Nasal cavity respiratory epithelium epithelial cell of viscerocranial mucosa (primary cell): ENCODE results near the gene OR4N5. TPM values are rescaled to one million over a fixed set of nuclear protein-coding genes. Genes with fewer than 3 reads are reported as not detected.

Source experiments
- total RNA-seq: library from RNA; depleted of rRNA; stranded (reverse); fragments of >200 nt; gene quantifications from 2 replicates; pipeline ENCODE4 v1.2.3, GENCODE V29; 2014

Gene OR4N5
- not detected in 2 replicates for total RNA-seq

GRCh38 chr14:20138520-20138919 lies at the start of gene OR4N5:
Gene OR4N5, plus strand, starts transcription at chr14:20138820. Its CDS starts 4,916 bp downstream, at chr14:20143736.

GRCh38 chr14:20110438-20110837 lies 28.2 kb upstream of the OR4N5 start, which contains the start of gene OR4K17:
Gene OR4K17, plus strand, starts transcription at chr14:20110739. Its CDS starts 6,761 bp downstream, at chr14:20117500.

GRCh38 chr14:20190596-20190995 lies 52.0 kb downstream of the OR4N5 start, which contains the start of gene OR11G2:
Gene OR11G2, plus strand, starts transcription at chr14:20190896. Its CDS starts 6,542 bp downstream, at chr14:20197438.

Other genes starting within 250 kb of the OR4N5 start
- gene OR4K5, start 218.2 kb upstream of the OR4N5 start, total RNA-seq: not detected in 2 replicates
- gene OR4K1, start 207.9 kb upstream of the OR4N5 start, total RNA-seq: not detected in 2 replicates
- not detected in 2 replicates for gene OR4K15, start 163.2 kb upstream of the OR4N5 start, total RNA-seq
- not detected in 2 replicates for gene OR4Q2, start 136.7 kb upstream of the OR4N5 start, total RNA-seq
- not detected in 2 replicates for gene OR4K14, start 119.5 kb upstream of the OR4N5 start, total RNA-seq
- not detected in 2 replicates for gene OR4K13, start 102.8 kb upstream of the OR4N5 start, total RNA-seq
- gene OR4L1, start 78.8 kb upstream of the OR4N5 start, total RNA-seq: not detected in 2 replicates
- not detected in 2 replicates for gene OR4K17, start 28.1 kb upstream of the OR4N5 start, total RNA-seq
- gene OR11G2, start 52.1 kb downstream of the OR4N5 start, total RNA-seq: not detected in 2 replicates
- gene OR11H6, start 84.9 kb downstream of the OR4N5 start, total RNA-seq: not detected in 2 replicates
- not detected in 2 replicates for gene OR11H7, start 90.2 kb downstream of the OR4N5 start, total RNA-seq
- not detected in 2 replicates for gene OR11H4, start 100.5 kb downstream of the OR4N5 start, total RNA-seq
- gene TTC5, start 167.1 kb downstream of the OR4N5 start, total RNA-seq: 8.9 and 23.0 TPM in 2 replicates
- 83.3 and 150 TPM in 2 replicates for gene CCNB1IP1, start 194.5 kb downstream of the OR4N5 start, total RNA-seq
- gene PARP2, start 204.8 kb downstream of the OR4N5 start, total RNA-seq: 9.9 and 10.7 TPM in 2 replicates